ENCODE data around the gene RAB40C.

DNA sequence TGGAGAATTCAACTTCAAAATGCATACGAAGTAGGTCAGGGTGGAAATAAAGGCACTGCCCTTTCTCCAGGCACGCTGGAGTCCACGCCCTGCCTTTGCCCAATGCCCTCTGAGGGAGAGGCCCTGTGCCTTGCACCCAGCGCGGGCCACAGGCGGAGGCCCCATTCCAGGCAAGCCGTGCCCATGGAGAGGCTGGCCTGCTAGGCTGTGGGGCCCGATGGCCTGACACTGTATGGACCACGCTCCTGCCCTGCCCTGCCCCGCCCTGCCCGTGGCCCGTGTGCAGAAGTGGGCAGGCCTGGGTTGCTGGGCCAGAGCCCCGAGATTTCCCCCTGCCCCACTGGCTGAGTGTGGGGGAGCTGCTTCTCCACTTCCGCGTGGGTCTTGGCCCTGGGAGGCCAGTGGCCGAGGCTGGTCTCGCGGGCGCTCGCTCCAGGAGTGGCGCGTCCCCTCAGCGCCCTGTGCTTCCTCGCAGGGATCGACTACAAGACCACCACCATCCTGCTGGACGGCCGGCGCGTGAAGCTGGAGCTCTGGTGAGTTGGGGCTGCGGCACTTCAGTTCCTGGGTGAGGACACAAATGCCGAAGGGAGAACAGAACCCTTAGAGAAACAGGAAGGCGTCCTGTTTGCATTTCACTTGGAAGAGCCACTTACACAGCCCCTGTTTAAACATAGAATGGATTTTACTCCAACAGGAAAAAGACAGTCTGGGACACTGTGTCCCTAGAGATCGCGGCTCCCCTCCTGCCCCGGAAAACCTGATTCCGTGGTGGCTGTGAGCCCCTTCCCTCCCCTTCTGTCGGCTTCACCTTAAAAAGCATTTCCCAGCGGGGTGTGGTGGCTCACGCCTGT lies 27.1 kb downstream of the RAB40C start:
- TF ChIP-seq CBFB (IDR thresholded peaks at IDR 0.05; ENCODE audit: low read depth) (no peak), EP300 (IDR thresholded peaks at IDR 0.05; ENCODE audit: borderline replicate concordance in 1 of 2, control insufficient read depth in 1 of 2, low read depth in 2 of 2, low read length in 2 of 2) (no peak), CEBPB (IDR thresholded peaks at IDR 0.05; ENCODE audit: borderline replicate concordance in 1 of 2, low read depth in 2 of 2, low read length in 2 of 2) (no peak), NFYB (IDR thresholded peaks at IDR 0.05; ENCODE audit: insufficient read depth, low read depth, low read length) (no peak), ZZZ3 (IDR thresholded peaks at IDR 0.05; ENCODE audit: control insufficient read depth, insufficient read length, low read depth) (no peak), SUZ12 (IDR thresholded peaks at IDR 0.05; ENCODE audit: unreplicated experiment) (no peak), SMC3 (IDR thresholded peaks at IDR 0.05; ENCODE audit: borderline replicate concordance, low read length) (no peak), POLR2AphosphoS5 (IDR thresholded peaks at IDR 0.05; ENCODE audit: low read length) (no peak), GABPA (IDR thresholded peaks at IDR 0.05; ENCODE audit: low read depth) (no peak), BRCA1 (IDR thresholded peaks at IDR 0.05; ENCODE audit: low read depth, low read length) (no peak)
- TF ChIP-seq, protein P1, sequence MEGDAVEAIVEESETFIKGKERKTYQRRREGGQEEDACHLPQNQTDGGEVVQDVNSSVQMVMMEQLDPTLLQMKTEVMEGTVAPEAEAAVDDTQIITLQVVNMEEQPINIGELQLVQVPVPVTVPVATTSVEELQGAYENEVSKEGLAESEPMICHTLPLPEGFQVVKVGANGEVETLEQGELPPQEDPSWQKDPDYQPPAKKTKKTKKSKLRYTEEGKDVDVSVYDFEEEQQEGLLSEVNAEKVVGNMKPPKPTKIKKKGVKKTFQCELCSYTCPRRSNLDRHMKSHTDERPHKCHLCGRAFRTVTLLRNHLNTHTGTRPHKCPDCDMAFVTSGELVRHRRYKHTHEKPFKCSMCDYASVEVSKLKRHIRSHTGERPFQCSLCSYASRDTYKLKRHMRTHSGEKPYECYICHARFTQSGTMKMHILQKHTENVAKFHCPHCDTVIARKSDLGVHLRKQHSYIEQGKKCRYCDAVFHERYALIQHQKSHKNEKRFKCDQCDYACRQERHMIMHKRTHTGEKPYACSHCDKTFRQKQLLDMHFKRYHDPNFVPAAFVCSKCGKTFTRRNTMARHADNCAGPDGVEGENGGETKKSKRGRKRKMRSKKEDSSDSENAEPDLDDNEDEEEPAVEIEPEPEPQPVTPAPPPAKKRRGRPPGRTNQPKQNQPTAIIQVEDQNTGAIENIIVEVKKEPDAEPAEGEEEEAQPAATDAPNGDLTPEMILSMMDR (IDR thresholded peaks at IDR 0.05 in 2 of 3, conservative IDR thresholded peaks at IDR 0.05 in 1 of 3; ENCODE audit: control insufficient read depth in 2 of 3, extremely low read depth in 1 of 3, insufficient read depth in 1 of 3, low read depth in 3 of 3, low read length in 3 of 3): no peak
- TF ChIP-seq, protein P2, sequence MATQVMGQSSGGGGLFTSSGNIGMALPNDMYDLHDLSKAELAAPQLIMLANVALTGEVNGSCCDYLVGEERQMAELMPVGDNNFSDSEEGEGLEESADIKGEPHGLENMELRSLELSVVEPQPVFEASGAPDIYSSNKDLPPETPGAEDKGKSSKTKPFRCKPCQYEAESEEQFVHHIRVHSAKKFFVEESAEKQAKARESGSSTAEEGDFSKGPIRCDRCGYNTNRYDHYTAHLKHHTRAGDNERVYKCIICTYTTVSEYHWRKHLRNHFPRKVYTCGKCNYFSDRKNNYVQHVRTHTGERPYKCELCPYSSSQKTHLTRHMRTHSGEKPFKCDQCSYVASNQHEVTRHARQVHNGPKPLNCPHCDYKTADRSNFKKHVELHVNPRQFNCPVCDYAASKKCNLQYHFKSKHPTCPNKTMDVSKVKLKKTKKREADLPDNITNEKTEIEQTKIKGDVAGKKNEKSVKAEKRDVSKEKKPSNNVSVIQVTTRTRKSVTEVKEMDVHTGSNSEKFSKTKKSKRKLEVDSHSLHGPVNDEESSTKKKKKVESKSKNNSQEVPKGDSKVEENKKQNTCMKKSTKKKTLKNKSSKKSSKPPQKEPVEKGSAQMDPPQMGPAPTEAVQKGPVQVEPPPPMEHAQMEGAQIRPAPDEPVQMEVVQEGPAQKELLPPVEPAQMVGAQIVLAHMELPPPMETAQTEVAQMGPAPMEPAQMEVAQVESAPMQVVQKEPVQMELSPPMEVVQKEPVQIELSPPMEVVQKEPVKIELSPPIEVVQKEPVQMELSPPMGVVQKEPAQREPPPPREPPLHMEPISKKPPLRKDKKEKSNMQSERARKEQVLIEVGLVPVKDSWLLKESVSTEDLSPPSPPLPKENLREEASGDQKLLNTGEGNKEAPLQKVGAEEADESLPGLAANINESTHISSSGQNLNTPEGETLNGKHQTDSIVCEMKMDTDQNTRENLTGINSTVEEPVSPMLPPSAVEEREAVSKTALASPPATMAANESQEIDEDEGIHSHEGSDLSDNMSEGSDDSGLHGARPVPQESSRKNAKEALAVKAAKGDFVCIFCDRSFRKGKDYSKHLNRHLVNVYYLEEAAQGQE (IDR thresholded peaks at IDR 0.05; ENCODE audit: low read depth, low read length): no peak
